GM12878 (cell line): Measurements from ENCODE around the gene BIRC5. TPM values are rescaled to one million over a fixed set of nuclear protein-coding genes. Genes with fewer than 3 reads are reported as not detected.

Source experiments
- ATAC-seq: fragments of 200-7000 bp; cut with Tn5 transposase; 3 replicates; pipeline ENCODE4 v1.9.1; 2020; ENCODE audit warnings: mild to moderate bottlenecking, moderate library complexity
- BruUV-seq: library from RNA; stranded (reverse); fragments of 400-500 nt; replicated peaks from 2 replicates; lab custom pipeline; 2021; lab: Mats Ljungman, UMichigan
- CTCF ChIA-PET: fragments of 300-600 bp; sonication (Branson Sonifier 250); formaldehyde crosslinking; extraction: SDS; loops from one replicate; lab custom pipeline; 2021; ENCODE audit warnings: inconsistent platforms; lab: Yijun Ruan, JAX
- POLR2A ChIA-PET: fragments of 350-600 bp; formaldehyde crosslinking; extraction: SDS; loops from one replicate; lab custom pipeline; 2021; ENCODE audit warnings: inconsistent platforms; lab: Charles Lee
- RAD21 ChIA-PET: fragments of 300-600 bp; sonication (Branson Sonifier 250); formaldehyde crosslinking; loops from one replicate; lab custom pipeline; 2023; ENCODE audit warnings: antibody characterized with exemption; ENCODE audit not compliant: unreplicated experiment; lab: Charles Lee
- SMC1A ChIA-PET: fragments of 300-600 bp; sonication (Branson Sonifier 250); formaldehyde crosslinking; loops from one replicate; lab custom pipeline; 2023; ENCODE audit not compliant: unreplicated experiment, uncharacterized antibody; lab: Charles Lee
- DNase-seq: peaks from one replicate; pipeline ENCODE4 v3.0.0-alpha.2; 2011; ENCODE audit warnings: low read depth, low spot score
- FAIRE-seq: peaks from 3 replicates; lab custom pipeline; 2011; peaks lifted over from hg19 to GRCh38; lab: Jason Lieb, UNC
- H2AFZ ChIP-seq: 2 replicates; pipeline ENCODE4 v1.6.0; 2011; ENCODE audit warnings: low read depth, low read length, control low read depth; ENCODE audit not compliant: control insufficient read depth
- H3K27ac ChIP-seq: 2 replicates; pipeline ENCODE4 v1.5.1; 2011; ENCODE audit warnings: control low read depth; ENCODE audit not compliant: control insufficient read depth, insufficient read depth
- H3K27me3 ChIP-seq, 2 experiments: replicated peaks in 1 of 2; 2 replicates each; pipeline versions ENCODE4 v1.6.0 to v1.6.1; 2011; ENCODE audit warnings: low read length in 1 of 2; ENCODE audit not compliant: control insufficient read depth in 2 of 2, insufficient read depth in 2 of 2
- H3K36me3 ChIP-seq, 2 experiments: 2 replicates each; pipeline ENCODE4 v1.5.1; 2011; ENCODE audit warnings: low read length in 1 of 2; ENCODE audit not compliant: control insufficient read depth in 2 of 2, insufficient read depth in 2 of 2
- H3K4me1 ChIP-seq: 2 replicates; pipeline ENCODE4 v1.6.1; 2011; ENCODE audit warnings: mild to moderate bottlenecking, low read length, moderate library complexity, mixed read lengths; ENCODE audit not compliant: control insufficient read depth, insufficient read depth
- H3K4me2 ChIP-seq: 2 replicates; pipeline ENCODE4 v1.6.0; 2011; ENCODE audit warnings: control low read depth; ENCODE audit not compliant: control insufficient read depth, insufficient read depth
- H3K4me3 ChIP-seq: fragments of 200-600 bp; sonication (generic); 2 replicates; pipeline ENCODE4 v1.5.1; 2016
- H3K79me2 ChIP-seq: 2 replicates; pipeline ENCODE4 v1.6.0; 2011; ENCODE audit warnings: low read length; ENCODE audit not compliant: control insufficient read depth, insufficient read depth
- H3K9ac ChIP-seq: 2 replicates; pipeline ENCODE4 v1.8.0; 2011; ENCODE audit warnings: low read length, control low read depth, mixed read lengths; ENCODE audit not compliant: control insufficient read depth, insufficient read depth
- H3K9me3 ChIP-seq: replicated peaks from 3 replicates; pipeline ENCODE4 v1.5.1; 2011; ENCODE audit warnings: mild to moderate bottlenecking, low read length; ENCODE audit not compliant: control insufficient read depth, insufficient read depth
- H4K20me1 ChIP-seq: 2 replicates; pipeline ENCODE4 v1.6.0; 2011; ENCODE audit not compliant: control insufficient read depth, insufficient read depth
- BHLHE40 ChIP-seq, 2 experiments: fragments of 450-650 bp in 1 of 2; IDR thresholded peaks; 2 replicates each; pipeline ENCODE4 v1.6.1; 2011 to 2017; ENCODE audit warnings: low read depth in 2 of 2, borderline replicate concordance in 1 of 2, improper control_type of control experiment in 1 of 2, low read length in 1 of 2, mild to moderate bottlenecking in 1 of 2
- ESRRA ChIP-seq: IDR thresholded peaks from 2 replicates; pipeline ENCODE4 v1.6.1; 2012; ENCODE audit warnings: mild to moderate bottlenecking, low read length, improper control_type of control experiment
- HCFC1 ChIP-seq: fragments of 150-350 bp; IDR thresholded peaks from 2 replicates; pipeline ENCODE4 v1.6.1; 2014; ENCODE audit warnings: low read length
- HDGF ChIP-seq: fragments of 450-650 bp; IDR thresholded peaks from 2 replicates; pipeline ENCODE4 v1.6.1; 2016; ENCODE audit warnings: antibody characterized with exemption
- JUNB ChIP-seq: IDR thresholded peaks from 2 replicates; pipeline ENCODE4 v1.6.1; 2016; ENCODE audit warnings: antibody characterized with exemption, mild to moderate bottlenecking
- JUND ChIP-seq: IDR thresholded peaks from 2 replicates; pipeline ENCODE4 v1.6.1; 2012; ENCODE audit warnings: low read depth, mild to moderate bottlenecking, low read length, improper control_type of control experiment, moderate library complexity
- PAX8 ChIP-seq: fragments of 450-650 bp; IDR thresholded peaks from 2 replicates; pipeline ENCODE4 v1.6.1; 2017; ENCODE audit warnings: mild to moderate bottlenecking, moderate library complexity
- TCF7 ChIP-seq: IDR thresholded peaks from 2 replicates; pipeline ENCODE4 v1.6.1; 2014; ENCODE audit warnings: antibody characterized with exemption, borderline replicate concordance
- WGBS: methylation state at CpG from one replicate; pipeline ENCODE4 v1.1.6; 2016; ENCODE audit warnings: low lambda C conversion rate; ENCODE audit not compliant: insufficient replicate concordance, insufficient coverage; ENCODE audit errors: missing lambda C conversion rate; 5-methylcytosine and 5-hydroxymethylcytosine counted together
- in situ Hi-C: fragments of 300-500 bp; cut with MboI; formaldehyde crosslinking; loops from 9 replicates; pipeline ENCODE4 v1.14.3; 2018; ENCODE audit warnings: mixed read lengths
- intact Hi-C: fragments of 100-400 bp; cut with micrococcal nuclease; formaldehyde crosslinking; loops from one replicate; pipeline ENCODE4 v1.14.2; 2022; ENCODE audit not compliant: unreplicated experiment
- polyA plus RNA-seq, 11 experiments: library from polyadenylated mRNA; depleted of rRNA in 4 of 11; unstranded in 6 of 11; stranded (reverse) in 5 of 11; fragments of >200 nt; fragmentation: Nextera tagmentation in 4 of 11; fragmentation: Illumina TruSeq in 1 of 11; extraction: Ambion mirVana in 4 of 11; extraction: Trizol in 1 of 11; gene quantifications; 1 replicate in 1 of 11; 2 replicates in 10 of 11; pipeline versions ENCODE4 v1.2.1 to v1.2.3, GENCODE V29; 2011 to 2016; ENCODE audit warnings: inconsistent platforms in 2 of 11, missing spikeins in 2 of 11, low read depth in 1 of 11
- total RNA-seq, 4 experiments: library from RNA; depleted of rRNA in 3 of 4; stranded (reverse); fragments of >200 nt in 3 of 4; fragmentation: Illumina TruSeq in 1 of 4; extraction: Trizol in 1 of 4; gene quantifications; 2 replicates each; pipeline versions ENCODE4 v1.2.1 to v1.2.3, GENCODE V29; 2013 to 2021
- TF ChIP-seq, protein P1 (sequence below): fragments of 450-650 bp; IDR thresholded peaks from 2 replicates; pipeline ENCODE4 v1.6.1; 2014; ENCODE audit warnings: mild to moderate bottlenecking

BIRC5 gene
- total and polyA plus RNA-seq, 10 of the 15 experiments (the other 5 are each of a cell fraction or from before 2014, with no cell fraction given), result 41.0 to 175 (median 90.8) TPM

DNA sequence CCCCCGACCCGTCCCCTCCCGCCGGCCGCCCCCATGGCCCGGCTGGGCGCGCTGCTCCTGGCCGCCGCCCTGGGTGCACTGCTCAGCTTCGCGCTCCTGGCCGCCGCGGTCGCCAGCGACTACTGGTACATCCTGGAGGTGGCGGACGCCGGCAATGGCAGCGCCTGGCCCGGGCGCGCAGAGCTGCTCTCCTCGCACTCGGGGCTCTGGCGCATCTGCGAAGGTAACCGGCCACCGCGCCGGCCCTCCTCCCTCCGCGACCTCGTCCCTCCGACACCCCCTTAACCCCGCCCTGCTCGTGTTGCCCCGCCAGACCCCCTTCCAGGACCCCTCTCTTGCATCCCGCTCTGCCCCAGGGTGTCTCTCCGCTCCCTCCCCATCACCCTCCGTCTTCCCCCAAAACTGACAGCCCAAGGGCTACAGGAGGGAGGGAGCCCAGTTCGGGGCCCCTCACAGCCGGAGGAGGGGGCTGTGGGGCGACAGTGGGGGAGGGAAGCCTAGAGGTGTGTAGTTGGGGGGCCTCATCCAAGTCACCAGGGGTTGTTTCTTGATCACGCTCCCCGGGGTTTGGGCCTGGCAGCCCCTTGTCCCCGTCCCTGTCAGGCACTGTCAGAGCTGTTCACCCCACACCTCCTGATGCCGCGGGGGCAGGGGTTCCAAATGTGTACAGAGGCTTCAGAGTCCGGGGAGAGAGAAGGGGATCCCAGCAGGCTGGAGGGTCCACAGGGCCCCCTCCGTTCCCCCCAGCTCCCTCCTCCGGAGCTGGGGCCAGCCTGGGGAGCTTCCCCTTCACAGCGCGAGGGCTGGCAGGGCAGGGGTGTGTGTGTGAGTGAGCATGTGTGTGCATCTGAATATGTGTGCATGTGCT, 18.2 kb downstream of the BIRC5 start (continued):
- TF ChIP-seq ESRRA (no peak), TCF7 (no peak), HCFC1 (no peak), JUNB (no peak), JUND (no peak), PAX8 (no peak)

DNA sequence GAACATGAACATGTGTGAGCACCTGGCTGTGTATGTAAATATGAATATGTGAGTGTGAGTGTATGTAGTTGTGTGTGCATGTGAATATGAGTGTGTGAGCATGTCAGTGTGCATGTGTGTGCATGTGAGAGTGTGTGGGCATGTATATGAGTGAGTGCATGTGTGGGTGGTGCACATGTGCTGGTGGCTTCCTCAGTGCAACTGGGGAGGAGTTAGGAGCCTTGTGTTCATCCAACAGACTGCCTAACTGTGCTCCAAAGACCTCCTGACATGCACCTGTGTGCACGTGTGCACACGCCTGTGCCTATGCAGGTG, 18.8 kb downstream of the BIRC5 start:
- RAD21 ChIA-PET, result no interaction called here
- POLR2A ChIA-PET, result no interaction called here
- H3K4me2 ChIP-seq, result no peak overlapping the region
- no peaks in the 10 kb centered on the region for H3K9me3 ChIP-seq
- DNase-seq (no peak), FAIRE-seq (no peak), ATAC-seq (peak; percentile 21)
- WGBS, result 52% methylated on average over 2 of the region's 2 CpGs
- peaks cover 6 to 9% of the 10 kb centered on the region in 2 experiments; a peak in 3 of 4 replicates for H3K27me3 ChIP-seq
- H3K27ac ChIP-seq, result no peak overlapping the region
- no peaks in the 10 kb centered on the region for H3K79me2 ChIP-seq
- peaks cover 2% of the 10 kb centered on the region; the same call in 1 of the 2 replicates for H3K4me1 ChIP-seq
- H3K4me3 ChIP-seq, result no peak overlapping the region
- intact Hi-C loops (no loop called here), in situ Hi-C loops (no loop called here)
- H3K9ac ChIP-seq, result no peak overlapping the region
- H3K36me3 ChIP-seq, result no peaks in the 10 kb centered on the region
- H2AFZ ChIP-seq, result no peak overlapping the region
- no TSS peak for BruUV-seq
- SMC1A ChIA-PET, result no interaction called here
- H4K20me1 ChIP-seq, result no peaks in the 10 kb centered on the region
- CTCF ChIA-PET, result interaction anchor here (1.3 kb wide), 1 partner anchor 9 kb away, joined by 3 read pairs; no protein-coding TSS in a partner anchor
- TF ChIP-seq BHLHE40 (IDR thresholded peaks at IDR 0.05; ENCODE audit: borderline replicate concordance in 1 of 2, low read depth in 2 of 2, low read length in 1 of 2), result peak in 1 of 2 experiments; percentile 71; a peak in 2 of 4 replicates
- TF ChIP-seq HDGF, result peak; percentile 81
- TF ChIP-seq, protein P1, sequence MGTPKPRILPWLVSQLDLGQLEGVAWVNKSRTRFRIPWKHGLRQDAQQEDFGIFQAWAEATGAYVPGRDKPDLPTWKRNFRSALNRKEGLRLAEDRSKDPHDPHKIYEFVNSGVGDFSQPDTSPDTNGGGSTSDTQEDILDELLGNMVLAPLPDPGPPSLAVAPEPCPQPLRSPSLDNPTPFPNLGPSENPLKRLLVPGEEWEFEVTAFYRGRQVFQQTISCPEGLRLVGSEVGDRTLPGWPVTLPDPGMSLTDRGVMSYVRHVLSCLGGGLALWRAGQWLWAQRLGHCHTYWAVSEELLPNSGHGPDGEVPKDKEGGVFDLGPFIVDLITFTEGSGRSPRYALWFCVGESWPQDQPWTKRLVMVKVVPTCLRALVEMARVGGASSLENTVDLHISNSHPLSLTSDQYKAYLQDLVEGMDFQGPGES, result no peak
